ENCODE results near the gene TSSK2. TPM values are rescaled to one million over a fixed set of nuclear protein-coding genes. Genes with fewer than 3 reads are reported as not detected.

The TSSK2 gene
- total and polyA plus RNA-seq, 2 of the 8 experiments (the other 6 are each of a cell fraction or from before 2014, with no cell fraction given), result not detected

DNA sequence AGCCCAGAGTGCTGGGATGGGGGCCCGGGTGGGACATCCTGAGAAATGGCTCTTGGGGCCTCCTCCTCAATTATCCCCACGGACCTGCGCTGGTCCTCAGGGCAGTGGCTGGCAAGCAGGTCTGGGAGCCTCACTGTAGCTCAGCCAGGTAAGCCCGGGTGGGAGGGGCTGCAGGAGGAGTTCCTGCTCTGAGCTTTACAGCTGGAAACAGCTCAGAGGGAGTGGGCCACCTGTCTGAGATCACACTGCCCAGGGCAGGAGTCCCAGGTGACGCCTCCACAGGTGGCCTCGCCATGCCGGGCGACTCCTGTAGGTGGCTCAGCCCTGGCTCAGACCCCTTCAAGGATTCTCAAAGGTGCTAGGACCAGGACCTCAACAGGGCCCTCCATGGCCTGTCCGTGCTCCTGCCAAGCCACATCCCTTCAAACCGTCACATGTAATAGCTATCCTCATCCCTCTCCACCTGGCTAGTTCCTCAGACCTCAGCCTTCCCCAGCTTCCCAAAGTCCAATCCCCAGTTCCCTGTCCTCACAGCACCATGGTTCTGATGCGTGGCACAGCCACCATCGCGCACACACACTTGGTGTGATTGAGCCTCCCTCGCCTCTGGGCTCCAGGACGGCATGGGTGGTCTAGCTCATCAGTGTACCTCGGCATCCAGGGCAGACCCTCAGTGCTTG is 3.6 kb upstream of the TSSK2 start:
- Histone ChIP-seq H3K27ac (ENCODE audit: low read depth, low read length) (no peak overlapping the region), H2AFZ (ENCODE audit: low read length) (no peak overlapping the region), H3K79me1 (ENCODE audit: low read depth, low read length) (no peaks in the 10 kb centered on the region), H2BK5ac (ENCODE audit: low read depth, low read length) (no peak overlapping the region), H3K4ac (replicated peaks; ENCODE audit: insufficient read length, low read depth, low read length) (no peak overlapping the region), H3K36me3 (ENCODE audit: control insufficient read depth in 2 of 4, insufficient read depth in 4 of 4, low read length in 3 of 4) (no peaks in the 10 kb centered on the region), H4K91ac (replicated peaks; ENCODE audit: insufficient read length, low read length) (no peak overlapping the region), H3K4me2 (ENCODE audit: insufficient read depth in 1 of 2, low read depth in 2 of 2, low read length in 2 of 2) (no peak overlapping the region), H3K9ac (replicated peaks in 1 of 4; ENCODE audit: extremely low read depth in 1 of 4, low read depth in 3 of 4, low read length in 3 of 4) (no peak overlapping the region), H3K27me3 (replicated peaks in 1 of 4; ENCODE audit: control insufficient read depth in 3 of 4, extremely low read depth in 1 of 4, insufficient read depth in 3 of 4, low read length in 3 of 4) (0 out of 7 replicates have a peak, but pooled peaks cover 0 to 2% (median under 1%) of the 10 kb centered on the region in 4 experiments), H3K23ac (ENCODE audit: insufficient read length) (no peak overlapping the region), H4K5ac (ENCODE audit: insufficient read length, low read depth, low read length) (no peak overlapping the region), H2BK120ac (replicated peaks; ENCODE audit: low read depth, low read length) (no peak overlapping the region), H3K23me2 (ENCODE audit: low read depth, low read length) (peaks cover 3% of the 10 kb centered on the region; the same call in 1 of the 2 replicates), H4K20me1 (replicated peaks in 1 of 2; ENCODE audit: control insufficient read depth in 1 of 2, insufficient read depth in 2 of 2, low read length in 2 of 2) (peaks cover 1 to 4% of the 10 kb centered on the region in 2 experiments), H3K18ac (ENCODE audit: extremely low read depth, low read length) (no peak overlapping the region), H2BK15ac (ENCODE audit: low read length) (no peak overlapping the region), H3K14ac (ENCODE audit: insufficient read length) (no peak overlapping the region), H4K8ac (ENCODE audit: extremely low read depth, insufficient read depth, low read length) (no peak overlapping the region; the same call in 1 of the 2 replicates), H3K4me1 (replicated peaks in 1 of 4; ENCODE audit: control insufficient read depth in 3 of 4, insufficient read depth in 4 of 4, low read length in 3 of 4) (peaks cover 0 to 6% (median 2%) of the 10 kb centered on the region in 4 experiments; a peak in 3 of 7 replicates), H3K56ac (replicated peaks; ENCODE audit: insufficient read length, low read depth, low read length) (no peak overlapping the region), H2BK12ac (ENCODE audit: low read depth, low read length) (no peak overlapping the region; the same call in 1 of the 2 replicates), H3K79me2 (ENCODE audit: control insufficient read depth in 1 of 2, insufficient read depth in 2 of 2, low read length in 2 of 2) (no peaks in the 10 kb centered on the region), H2AK5ac (ENCODE audit: low read depth, low read length) (no peak overlapping the region; the same call in 1 of the 2 replicates), H3K9me3 (ENCODE audit: insufficient read depth in 2 of 2, low read depth in 1 of 2, low read length in 1 of 2) (no peaks in the 10 kb centered on the region), H3K4me3 (ENCODE audit: extremely low read depth in 1 of 4, insufficient read depth in 2 of 4, low read depth in 3 of 4, low read length in 4 of 4) (no peak overlapping the region), H2BK20ac (ENCODE audit: low read length) (no peak overlapping the region)
- FAIRE-seq (no peak), DNase-seq (ENCODE audit: low read depth in 1 of 2, low spot score in 2 of 2) (no peak)
- ChIA-PET POLR2A (ENCODE audit: partially characterized antibody) (interaction anchor here (1.2 kb wide), 1 partner anchor 16 kb away, joined by 3 read pairs; no protein-coding TSS in a partner anchor), CTCF (ENCODE audit: partially characterized antibody) (interaction anchor here (0.9 to 1.2 kb wide), 3 partner anchors 13 to 91 kb away, joined by 3 to 6 read pairs (median 3); no protein-coding TSS in a partner anchor)
- WGBS, 2 experiments (ENCODE audit: extremely low coverage in 1 of 2, insufficient coverage in 1 of 2, insufficient read length in 1 of 2, insufficient replicate concordance in 2 of 2, low coverage in 1 of 2, low lambda C conversion rate in 2 of 2, missing lambda C conversion rate in 1 of 2), result 90% methylated on average over 16 of the region's 16 CpGs; no CpG with 5 or more reads in 1 of the 2 experiments
- no peak for TF ChIP-seq ASH2L (IDR thresholded peaks at IDR 0.05; ENCODE audit: low read length)
- no peak for TF ChIP-seq GTF2F1 (IDR thresholded peaks at IDR 0.05; ENCODE audit: borderline replicate concordance, low read depth, low read length)
- TF ChIP-seq JUN (IDR thresholded peaks at IDR 0.05; ENCODE audit: low read depth, low read length), result no peak
- no peak for TF ChIP-seq CREB1 (IDR thresholded peaks at IDR 0.05)
- TF ChIP-seq TAF7 (optimal IDR thresholded peaks at IDR 0.05; ENCODE audit: borderline replicate concordance, low read depth, low read length), result no peak
- no peak for TF ChIP-seq POU5F1 (IDR thresholded peaks at IDR 0.05; ENCODE audit: low read depth, low read length)
- TF ChIP-seq POLR2A (IDR thresholded peaks at IDR 0.05; ENCODE audit: control extremely low read depth in 1 of 2, low read depth in 2 of 2, low read length in 2 of 2), result no peak
- TF ChIP-seq CBX8 (IDR thresholded peaks at IDR 0.05; ENCODE audit: borderline replicate concordance, low read depth, low read length), result no peak
- TF ChIP-seq SRF (IDR thresholded peaks at IDR 0.05; ENCODE audit: low read depth, low read length), result no peak
- TF ChIP-seq, protein P1, sequence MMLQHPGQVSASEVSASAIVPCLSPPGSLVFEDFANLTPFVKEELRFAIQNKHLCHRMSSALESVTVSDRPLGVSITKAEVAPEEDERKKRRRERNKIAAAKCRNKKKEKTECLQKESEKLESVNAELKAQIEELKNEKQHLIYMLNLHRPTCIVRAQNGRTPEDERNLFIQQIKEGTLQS (IDR thresholded peaks at IDR 0.05; ENCODE audit: insufficient read depth, low read depth, low read length), result no peak
- no peak for TF ChIP-seq ZNF274 (IDR thresholded peaks at IDR 0.05; ENCODE audit: borderline replicate concordance, extremely low read depth, low read length)

Data from H1 (cell line).